Fibroblast of skin of right quadriceps (primary cell): ENCODE results near the gene CARMIL1.

Experiments used
- DNase-seq: peaks from one replicate; pipeline ENCODE4 v3.0.0-alpha.2; 2013

CARMIL1 gene

DNA sequence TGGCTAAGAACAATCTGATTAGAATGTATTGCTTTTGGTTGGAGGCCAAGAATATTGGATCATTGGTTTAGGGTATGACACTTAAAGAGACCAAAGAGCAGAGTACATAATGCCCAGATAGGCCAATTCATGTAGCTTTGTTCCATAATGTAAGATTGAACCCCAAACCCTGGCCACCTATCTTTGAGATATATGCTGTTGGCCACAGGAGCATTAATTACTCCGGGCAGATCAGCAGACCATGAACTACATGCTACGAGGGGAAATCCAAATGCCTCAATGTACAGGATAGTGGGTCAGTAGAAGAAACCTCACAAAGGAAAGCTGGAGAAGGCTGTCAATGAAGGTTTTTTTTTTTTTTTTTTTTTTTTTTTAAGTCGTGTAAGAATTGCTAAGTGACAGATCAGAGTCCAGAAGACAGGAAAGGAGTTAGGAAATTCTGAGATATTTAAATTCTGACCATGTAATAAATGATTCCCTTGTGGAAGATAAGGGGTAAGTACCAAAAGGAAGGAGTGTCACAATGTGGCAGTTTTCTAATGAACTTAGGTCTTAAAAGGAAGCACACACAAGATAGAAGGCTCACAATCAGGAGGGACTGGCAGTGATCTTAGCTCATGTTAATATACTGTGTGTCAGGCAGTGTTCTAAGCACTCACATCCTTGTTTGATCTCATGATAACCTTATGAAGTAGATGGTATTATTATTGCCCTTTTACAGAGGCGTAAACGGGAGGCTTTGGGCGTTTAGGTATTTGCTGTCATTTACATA lies 61.4 kb downstream of the CARMIL1 start:
- no peak for DNase-seq

- DNase-seq, result no peak
Observed at GRCh38 chr6:25341203-25341552, 62.0 kb downstream of the CARMIL1 start.

- no peak for DNase-seq
Observed at GRCh38 chr6:25341923-25342619, 62.9 kb downstream of the CARMIL1 start.

GRCh38 chr6:25342802-25343201 lies 63.6 kb downstream of the CARMIL1 start:
- peak; percentile 52 for DNase-seq

DNA sequence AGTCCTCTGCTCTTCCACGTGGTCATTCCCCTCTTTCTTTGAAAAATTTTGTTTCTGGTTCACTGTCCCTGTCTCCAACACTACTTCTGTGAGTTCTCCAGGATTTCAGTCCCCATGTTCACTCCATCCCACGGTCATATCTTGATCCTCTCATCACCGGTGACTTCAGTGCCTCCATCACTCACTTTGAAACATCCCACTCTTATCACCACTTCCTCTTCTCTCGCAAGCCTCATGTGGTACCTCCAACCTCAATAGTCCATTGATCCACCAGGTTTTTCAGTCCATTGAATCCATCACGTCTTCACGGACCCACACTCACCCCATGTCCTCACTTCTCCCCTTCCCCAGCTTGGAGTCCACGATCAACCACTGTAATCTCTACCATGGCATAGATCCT lies 64.8 kb downstream of the CARMIL1 start:
- DNase-seq, result no peak

- no peak for DNase-seq
Observed at GRCh38 chr6:25344827-25345226, 65.7 kb downstream of the CARMIL1 start.

DNA sequence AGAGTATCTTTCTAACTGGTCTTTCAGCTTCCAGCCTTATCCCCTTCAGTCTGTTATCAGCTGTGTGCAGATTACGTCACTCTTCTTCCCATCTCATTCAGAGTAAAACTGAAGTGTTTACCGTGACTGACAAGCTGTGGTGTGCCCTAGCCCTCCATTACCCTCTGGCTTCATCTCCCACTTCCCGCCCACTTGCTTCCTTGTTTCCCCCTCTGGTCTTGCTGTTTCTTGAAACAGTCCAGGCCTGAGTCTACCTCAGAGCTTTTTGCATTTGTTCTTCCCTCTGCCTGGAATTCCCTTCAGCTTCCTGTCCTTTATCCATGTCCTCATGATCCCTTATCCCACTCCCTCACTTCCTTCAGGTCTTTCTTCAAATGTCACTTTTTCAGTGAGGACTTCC lies 66.9 kb downstream of the CARMIL1 start:
- DNase-seq, result no peak

DNA sequence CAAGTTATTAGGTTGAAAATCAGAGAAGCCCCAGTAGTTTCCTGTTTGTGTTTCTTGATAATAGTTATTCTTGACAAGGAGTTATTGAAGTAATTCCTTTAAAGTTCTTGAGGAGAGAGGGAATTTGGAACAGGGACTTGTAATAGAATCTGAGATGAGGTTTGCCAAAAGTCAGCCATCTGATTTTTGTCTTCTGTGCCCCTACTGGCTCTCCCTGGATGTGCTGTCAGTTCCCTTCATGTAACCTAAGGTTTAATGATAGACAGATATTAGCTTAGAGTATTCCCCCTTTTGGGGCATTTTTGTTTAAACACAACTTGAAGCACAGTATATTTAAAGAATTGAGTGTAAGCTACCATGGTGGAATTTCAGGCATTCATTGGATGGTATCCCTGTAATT lies 71.4 kb downstream of the CARMIL1 start:
- no peak for DNase-seq

GRCh38 chr6:25351485-25351884 lies 72.3 kb downstream of the CARMIL1 start:
- DNase-seq, result no peak

- DNase-seq, result no peak
Observed at GRCh38 chr6:25352285-25352684, 73.1 kb downstream of the CARMIL1 start.

GRCh38 chr6:25354078-25354932 lies 75.1 kb downstream of the CARMIL1 start:
- peak; percentile 63 for DNase-seq

- DNase-seq, result peak; percentile 84
Observed at GRCh38 chr6:25359191-25359861, 80.2 kb downstream of the CARMIL1 start.

DNA sequence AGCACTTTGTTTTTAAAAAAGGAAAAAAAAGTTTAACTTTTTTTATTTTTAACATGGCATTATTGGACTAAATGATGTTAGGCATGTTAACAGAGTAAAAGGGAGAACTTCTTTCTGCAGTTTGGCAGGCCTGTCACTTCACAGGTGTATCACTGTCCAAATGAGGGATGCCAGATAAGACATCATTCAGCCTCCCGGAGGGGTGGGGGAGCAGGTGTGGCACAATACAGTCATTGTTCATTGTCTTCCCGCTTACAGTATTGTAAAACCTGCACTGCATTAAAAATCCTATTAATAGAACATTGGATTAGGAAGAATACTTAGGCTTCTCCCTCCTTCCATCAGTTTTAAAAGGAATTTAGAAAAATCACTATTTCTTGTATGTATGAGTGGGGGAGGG lies 80.7 kb downstream of the CARMIL1 start:
- DNase-seq, result no peak

- DNase-seq, result peak; percentile 91
Observed at GRCh38 chr6:25360621-25361020, 81.4 kb downstream of the CARMIL1 start.

DNA sequence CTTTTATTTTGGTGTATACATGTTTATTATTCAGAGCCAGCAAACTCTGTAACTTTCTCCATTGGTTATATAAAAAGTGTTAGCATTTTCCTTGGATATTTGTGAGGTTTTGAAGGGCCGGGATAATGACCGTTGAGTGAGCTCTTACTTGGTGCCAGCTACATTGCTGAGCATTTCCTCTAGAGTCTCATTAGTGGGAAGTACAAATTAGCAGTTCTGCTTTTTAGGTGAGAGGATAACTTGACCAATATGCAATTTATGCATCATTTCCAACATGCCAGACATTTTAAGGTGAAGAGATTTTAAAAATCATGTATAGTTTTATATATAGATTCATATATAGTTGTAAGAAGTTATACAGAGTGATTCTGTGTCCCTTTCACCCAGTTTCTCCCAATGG lies 84.3 kb downstream of the CARMIL1 start:
- no peak for DNase-seq

DNA sequence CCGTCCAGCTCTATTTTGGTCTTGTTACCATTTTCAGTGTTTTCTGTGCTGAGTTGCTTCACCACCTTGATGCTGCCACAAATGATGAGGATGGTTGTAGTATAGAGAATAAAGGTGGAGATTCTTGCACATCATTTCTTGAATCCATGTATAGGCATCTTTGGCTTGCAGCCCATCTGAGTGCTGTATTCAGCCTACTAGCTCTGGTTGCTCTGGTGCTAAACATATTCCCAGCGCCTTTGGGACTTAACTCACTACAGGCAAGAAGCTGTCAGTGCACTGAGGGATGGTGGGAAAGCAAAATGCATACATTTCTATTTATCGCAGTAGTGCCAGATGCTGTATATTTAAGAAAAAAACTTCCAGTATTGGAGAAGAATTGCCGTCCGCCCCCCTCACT lies 86.0 kb downstream of the CARMIL1 start:
- DNase-seq, result no peak

DNA sequence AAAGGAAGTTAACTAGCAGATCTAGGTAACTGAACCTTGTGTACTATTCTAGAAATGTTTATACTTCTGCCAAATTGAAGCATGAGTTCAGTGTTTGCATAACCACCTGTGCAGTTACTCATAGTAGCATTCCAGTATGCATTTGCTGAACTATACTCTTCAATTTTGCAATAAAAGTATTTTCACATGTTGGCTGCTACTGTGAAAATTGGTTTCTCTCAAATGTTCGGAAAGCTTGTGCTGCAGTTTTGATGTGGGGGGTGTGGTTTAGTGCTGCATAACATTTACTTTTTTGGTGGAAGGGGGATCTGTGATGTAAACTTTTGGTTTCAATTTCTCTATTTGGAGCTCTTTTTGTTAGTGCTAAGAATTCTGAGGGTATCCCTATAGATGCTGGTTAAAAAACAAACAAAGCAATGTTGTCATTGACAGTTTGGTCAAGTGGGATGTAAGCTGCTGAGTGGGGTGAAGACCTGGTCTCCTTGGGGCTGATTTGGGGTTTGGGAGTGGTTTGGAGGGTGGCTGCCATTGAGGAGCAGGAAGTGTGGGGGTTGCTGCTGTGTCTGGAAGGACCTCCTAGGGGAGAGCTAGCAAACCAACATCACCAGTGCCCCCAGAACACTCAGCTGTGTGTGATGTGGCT lies 87.8 kb downstream of the CARMIL1 start:
- no peak for DNase-seq

DNA sequence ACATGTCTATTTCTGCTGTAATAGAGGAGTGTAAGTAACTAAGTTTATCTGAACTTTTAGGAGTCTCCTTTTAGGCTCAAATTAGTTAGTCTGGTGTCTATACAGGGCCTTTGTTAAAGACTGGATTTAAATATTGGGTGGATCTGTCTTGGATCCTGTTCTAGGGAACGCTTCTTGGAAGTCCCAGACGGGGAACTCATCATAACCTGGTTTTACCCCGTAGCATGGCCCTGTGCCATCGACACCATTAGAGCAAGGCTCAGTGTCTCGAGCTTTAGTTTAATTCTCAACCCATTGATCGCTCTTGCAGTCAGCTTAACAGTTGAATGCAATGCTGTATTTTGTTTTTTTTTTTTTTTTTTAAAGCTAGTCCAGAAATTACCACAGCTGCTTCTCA lies 89.9 kb downstream of the CARMIL1 start:
- no peak for DNase-seq

DNA sequence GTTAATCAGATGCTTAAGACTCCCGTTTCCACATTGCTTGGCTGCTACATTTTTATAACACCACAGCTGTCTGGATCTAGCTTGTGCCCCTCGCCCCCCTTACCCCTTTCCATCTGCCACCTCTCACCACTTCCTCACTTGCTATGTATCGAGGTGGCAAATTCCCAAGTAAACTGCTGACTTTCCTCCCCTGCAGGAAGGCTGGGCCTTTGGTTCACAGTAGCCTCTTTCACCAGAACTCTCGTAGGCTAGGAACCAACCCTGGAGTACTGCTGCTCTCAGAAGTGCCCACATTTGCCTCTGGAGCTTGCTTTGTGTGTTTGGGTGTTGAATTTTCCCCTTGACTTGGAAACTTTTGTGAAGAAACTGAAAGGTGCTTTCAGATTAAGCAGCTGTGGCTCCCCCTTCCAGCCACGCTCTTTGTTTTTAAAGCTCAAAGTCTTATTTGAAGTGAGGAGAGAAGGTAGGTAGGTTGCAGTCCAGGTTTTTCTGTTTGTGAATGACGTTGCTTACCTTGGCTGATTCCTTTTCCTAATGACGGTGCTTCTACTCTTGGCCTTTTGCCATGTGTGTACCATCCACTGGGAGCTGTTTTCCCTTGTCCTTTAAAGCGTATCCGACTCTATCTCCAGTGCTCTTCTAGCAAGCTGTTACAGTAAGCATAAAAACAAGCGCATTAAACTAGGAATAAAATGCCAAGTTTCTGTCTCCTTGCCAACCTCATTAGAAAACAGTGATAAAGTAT lies 90.4 kb downstream of the CARMIL1 start:
- peak; percentile 7 for DNase-seq

DNA sequence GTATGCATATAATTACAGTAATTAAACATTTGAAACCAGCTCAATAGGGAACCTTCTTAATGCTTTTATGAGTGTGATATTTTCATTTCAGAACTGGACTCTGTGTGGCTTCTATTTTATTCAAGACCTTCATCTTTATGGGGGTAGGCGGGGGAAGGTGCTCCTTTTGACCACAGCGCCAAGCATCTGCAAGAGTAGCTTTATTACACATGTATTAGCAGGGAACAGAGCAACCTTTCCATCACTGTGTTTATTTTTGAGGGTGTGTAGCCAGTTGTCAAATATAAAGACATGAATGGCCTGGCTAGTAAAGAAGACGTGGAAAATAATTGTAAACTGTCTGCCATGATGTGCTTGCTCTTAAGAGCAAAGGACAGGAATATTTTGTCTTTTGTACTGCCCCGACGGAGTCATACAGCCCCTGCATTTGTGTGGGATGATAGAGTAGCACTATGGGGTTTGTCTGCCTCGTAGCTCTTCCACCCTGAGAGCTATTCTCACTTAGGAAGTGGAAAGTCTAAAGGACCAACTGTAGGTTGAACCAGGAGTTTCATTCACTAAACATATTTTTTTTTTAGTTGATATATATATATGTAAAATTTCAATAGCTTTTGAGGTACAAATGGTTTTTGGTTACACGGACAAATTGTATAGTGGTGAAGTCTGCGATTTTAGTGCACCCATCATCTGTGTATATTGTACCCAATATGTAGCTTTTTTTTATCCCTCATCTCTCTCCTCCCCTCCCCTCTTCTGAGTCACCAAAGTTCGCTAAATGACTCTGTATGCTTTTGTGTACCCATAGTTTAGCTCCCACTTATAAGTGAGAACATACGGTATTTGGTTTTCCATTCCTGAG lies 91.2 kb downstream of the CARMIL1 start:
- DNase-seq, result no peak

GRCh38 chr6:25371037-25371347 lies 91.8 kb downstream of the CARMIL1 start:
- no peak for DNase-seq
